CD4-positive, alpha-beta T cell treated with Interleukin-6 for 4 hours (primary cell): ENCODE measurements around the gene STIP1.
"Not testable (repeated sequence)": the region's sequence is repeated elsewhere in the genome, so short reads cannot be mapped to it uniquely, and the experiment has no call there.

Experiments
- DNase-seq: peaks from one replicate; pipeline ENCODE4 v3.0.0-alpha.2; 2020; ENCODE audit warnings: mixed read lengths

The STIP1 gene

DNA sequence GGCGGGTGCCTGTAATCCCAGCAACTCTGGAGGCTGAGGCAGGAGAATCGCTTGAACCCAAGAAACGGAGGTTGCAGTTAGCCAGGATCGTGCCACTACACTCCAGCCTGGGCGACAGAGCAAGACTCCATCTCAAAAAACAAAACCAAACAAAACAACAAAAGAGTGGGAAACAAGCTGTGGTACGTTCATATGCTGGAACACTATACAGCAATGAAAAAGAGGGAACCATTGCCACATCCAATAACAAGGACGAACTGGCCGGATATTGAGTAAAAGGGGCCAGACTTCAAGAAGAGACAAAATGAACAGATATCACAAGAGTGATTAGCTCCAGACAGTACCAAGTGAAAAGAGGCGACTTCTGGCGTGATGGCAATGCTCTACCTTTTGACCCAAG, 24.9 kb upstream of the STIP1 start:
- DNase-seq: no peak

- DNase-seq: not testable (repeated sequence)
Observed at GRCh38 chr11:64162769-64163168, 23.2 kb upstream of the STIP1 start.

- DNase-seq: no peak
Observed at GRCh38 chr11:64163951-64164350, 22.0 kb upstream of the STIP1 start.

- no peak for DNase-seq
Observed at GRCh38 chr11:64164392-64165312, 21.3 kb upstream of the STIP1 start.

DNA sequence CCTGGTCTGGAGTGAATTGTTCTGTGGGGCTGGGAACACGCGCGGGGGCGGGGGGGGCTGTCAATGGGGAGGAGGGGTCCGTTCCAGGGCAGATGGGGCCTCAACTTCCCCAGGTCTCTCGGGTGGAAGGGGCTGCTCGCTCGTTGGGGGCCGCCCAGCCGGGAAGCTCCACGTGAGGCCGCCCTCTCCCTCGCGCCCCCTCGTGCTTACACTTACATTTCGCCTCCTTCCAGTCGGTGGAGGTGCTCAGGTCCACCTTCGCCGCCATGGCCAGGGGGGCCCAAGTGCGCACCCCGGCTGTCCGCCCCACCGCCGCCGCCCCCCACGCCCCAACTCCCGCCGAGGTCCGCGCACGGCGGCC, 20.5 kb upstream of the STIP1 start:
- peak; percentile 38 for DNase-seq

- peak; percentile 87 for DNase-seq
Observed at GRCh38 chr11:64165842-64166635, 19.9 kb upstream of the STIP1 start, which contains the start of gene MACROD1. TSS of gene MACROD1 (minus strand) at chr11:64166113. CDS start at chr11:64165994, 119 bp downstream.

GRCh38 chr11:64170419-64170818, 15.6 kb upstream of the STIP1 start:
- DNase-seq: no peak

- no peak for DNase-seq
Observed at GRCh38 chr11:64173616-64174355, 12.2 kb upstream of the STIP1 start.

DNA sequence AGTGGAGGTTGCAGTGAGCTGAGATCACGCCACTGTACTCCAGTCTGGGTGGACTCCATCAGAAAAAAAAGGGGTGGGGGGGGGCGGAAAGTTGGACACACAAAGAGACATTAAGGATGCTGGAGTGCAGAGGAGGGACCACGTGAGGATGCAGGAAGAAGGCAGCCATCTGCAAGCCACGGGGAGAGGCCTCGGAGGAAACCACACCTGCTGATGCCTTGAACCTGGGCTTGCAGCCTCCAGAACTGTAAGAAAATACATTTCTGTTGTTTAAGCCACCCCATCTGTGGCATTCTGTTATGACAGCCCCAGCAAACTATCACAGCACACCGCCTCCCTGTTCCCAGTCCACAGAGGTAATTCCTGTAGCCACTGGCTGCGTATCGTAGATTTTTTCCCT, 9.2 kb upstream of the STIP1 start:
- DNase-seq: no peak

GRCh38 chr11:64178203-64178602, 7.8 kb upstream of the STIP1 start:
- DNase-seq: no peak

DNA sequence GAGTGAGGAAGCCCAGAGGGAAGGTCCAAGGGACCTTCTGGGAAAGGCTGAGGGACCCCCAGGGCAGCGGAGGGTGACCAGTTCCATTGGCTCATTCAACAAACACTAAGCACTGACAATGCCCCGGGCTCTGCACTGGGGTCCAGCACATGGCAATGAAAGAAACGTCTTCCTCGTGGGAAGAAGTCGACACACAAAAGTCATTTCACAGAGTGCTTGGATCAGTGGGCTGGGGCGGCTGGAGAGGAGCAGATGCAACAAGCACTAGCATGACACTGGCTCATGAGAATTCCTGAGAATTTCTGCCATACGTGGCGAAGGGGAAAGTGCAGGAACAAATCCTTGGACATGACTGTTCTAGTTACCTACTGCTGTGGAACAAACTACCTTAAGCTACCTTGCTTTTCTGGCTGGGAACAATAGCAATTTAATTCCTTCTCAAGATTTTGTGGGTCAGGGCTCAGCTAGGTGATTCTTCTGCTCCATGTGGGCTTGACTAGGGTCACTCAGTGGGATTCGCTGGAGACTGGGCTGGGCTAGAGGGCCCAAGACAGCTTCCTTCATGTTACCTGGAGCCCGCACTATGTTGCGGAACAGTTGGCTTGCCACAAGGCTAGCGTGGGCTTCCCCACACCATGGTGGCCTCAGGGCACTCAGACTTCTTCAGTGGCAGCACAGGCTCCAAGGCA, 6.9 kb upstream of the STIP1 start:
- no peak for DNase-seq

DNA sequence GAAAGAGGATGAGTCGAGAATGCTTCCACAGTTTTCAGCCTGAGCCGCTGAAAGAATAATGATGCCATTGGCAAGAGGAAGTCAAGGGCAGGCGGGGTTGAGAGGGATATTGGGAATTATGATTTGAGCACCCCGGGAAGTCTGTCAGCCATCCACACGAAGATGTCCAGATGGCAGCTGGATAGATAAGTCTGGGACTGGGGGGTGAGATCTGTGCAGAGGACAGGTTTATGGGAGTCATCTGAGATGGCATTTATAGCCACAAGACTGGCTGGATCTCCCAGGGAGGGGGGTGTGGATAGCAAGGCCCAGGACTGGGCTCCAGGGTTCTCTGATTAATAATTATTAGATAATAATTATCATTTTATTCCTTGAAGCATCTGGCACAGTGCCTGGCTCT, 5.1 kb upstream of the STIP1 start:
- DNase-seq: no peak

GRCh38 chr11:64181506-64182411, 4.2 kb upstream of the STIP1 start:
- peak; percentile 49 for DNase-seq

DNA sequence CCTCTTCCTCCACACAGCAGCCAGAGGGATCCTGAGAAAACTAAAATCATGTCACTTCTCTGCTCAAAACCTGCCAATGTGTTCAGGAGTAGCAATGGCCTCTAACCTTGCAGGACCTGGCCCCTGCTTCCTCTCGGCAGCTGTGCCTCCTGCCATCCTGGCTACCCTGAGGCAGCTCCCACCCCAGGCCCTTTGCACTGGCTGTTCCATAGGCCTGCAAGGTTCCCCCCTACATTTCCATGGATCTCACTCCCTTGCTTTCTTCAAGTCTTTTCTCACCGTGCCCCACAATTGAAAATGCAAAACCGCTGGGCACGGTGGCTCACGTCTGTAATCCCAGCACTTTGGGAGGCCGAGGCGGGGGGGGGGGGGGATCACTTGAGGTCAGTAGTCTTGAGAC, 2.1 kb upstream of the STIP1 start:
- DNase-seq: no peak

- peak; percentile 37 for DNase-seq
Observed at GRCh38 chr11:64185175-64185692, 737 bp upstream of the STIP1 start.

- DNase-seq: peak; percentile 50
Observed at GRCh38 chr11:64186492-64187165, 658 bp downstream of the STIP1 start.

DNA sequence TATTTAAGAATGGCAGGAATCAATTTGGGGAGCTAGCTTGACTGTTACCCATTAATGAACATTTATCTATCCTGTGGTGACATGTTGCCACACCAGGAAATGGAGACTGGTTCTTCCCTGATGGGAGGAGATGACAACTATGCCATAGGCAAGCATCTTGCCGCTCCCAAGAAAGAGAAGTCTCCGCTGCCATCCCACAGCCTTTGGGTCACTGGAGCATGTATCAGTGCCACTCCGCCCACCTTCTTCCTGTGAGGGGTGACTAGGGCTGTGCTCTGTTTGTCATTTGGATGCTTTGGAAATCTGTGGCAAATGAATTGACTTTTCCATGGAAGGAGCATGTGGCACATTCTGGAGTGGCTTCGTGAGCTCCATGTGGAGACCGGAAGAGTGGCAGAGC, 6.5 kb downstream of the STIP1 start:
- DNase-seq: no peak

GRCh38 chr11:64196626-64197025, 10.7 kb downstream of the STIP1 start:
- no peak for DNase-seq

DNA sequence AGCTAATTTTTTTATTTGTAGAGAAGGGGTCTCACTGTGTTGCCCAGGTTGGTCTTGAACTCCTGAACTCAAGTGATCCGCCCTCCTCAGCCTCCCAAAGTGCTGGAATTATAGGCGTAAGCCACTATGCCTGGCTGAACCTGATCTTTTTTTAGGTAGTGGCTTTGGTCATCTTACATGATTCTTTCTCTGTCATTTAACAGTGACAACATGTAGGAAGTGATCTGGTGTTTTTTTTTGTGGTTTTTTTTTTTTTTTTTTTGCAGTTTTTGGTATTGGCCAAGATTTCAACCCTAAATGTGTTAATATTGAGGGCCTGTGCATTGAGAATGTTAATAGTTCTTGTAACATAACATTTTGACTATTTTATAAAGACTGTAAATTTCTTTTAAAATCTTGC, 12.5 kb downstream of the STIP1 start:
- DNase-seq: no peak

- DNase-seq: no peak
Observed at GRCh38 chr11:64201543-64201942, 15.6 kb downstream of the STIP1 start.

GRCh38 chr11:64202992-64203391, 17.0 kb downstream of the STIP1 start:
- no peak for DNase-seq
